ENCODE measurements around the gene SLIT3.
"Not testable (repeated sequence)": the region's sequence is repeated elsewhere in the genome, so short reads cannot be mapped to it uniquely, and the experiment has no call there.

Gene SLIT3

GRCh38 chr5:168756453-168757391 lies 544.2 kb downstream of the SLIT3 start:
- DNase-seq: no peak
- H3K27me3 Mint-ChIP-seq: peaks cover 3% of the 10 kb centered on the region
- H3K4me1 Mint-ChIP-seq (ENCODE audit: low read depth): no peaks in the 10 kb centered on the region
- no peaks in the 10 kb centered on the region for H3K36me3 Mint-ChIP-seq (ENCODE audit: low read depth)
- H3K27ac Mint-ChIP-seq: no peak overlapping the region
- no peak overlapping the region for H3K4me3 Mint-ChIP-seq
- no peaks in the 10 kb centered on the region for H3K9me3 Mint-ChIP-seq

- H3K36me3 Mint-ChIP-seq (ENCODE audit: low read depth): no peaks in the 10 kb centered on the region
- no peaks in the 10 kb centered on the region for H3K9me3 Mint-ChIP-seq
- DNase-seq: no peak
- no peak overlapping the region for H3K4me3 Mint-ChIP-seq
- no peak overlapping the region for H3K27ac Mint-ChIP-seq
- no peaks in the 10 kb centered on the region for H3K4me1 Mint-ChIP-seq (ENCODE audit: low read depth)
- H3K27me3 Mint-ChIP-seq: peaks cover 3% of the 10 kb centered on the region
Observed at GRCh38 chr5:168755548-168756093, 545.3 kb downstream of the SLIT3 start.

GRCh38 chr5:168753691-168754254 lies 547.2 kb downstream of the SLIT3 start:
- Mint-ChIP-seq H3K4me3 (no peak overlapping the region), H3K27ac (no peak overlapping the region), H3K36me3 (ENCODE audit: low read depth) (no peaks in the 10 kb centered on the region), H3K4me1 (ENCODE audit: low read depth) (peaks cover under 1% of the 10 kb centered on the region), H3K9me3 (no peaks in the 10 kb centered on the region), H3K27me3 (peaks cover 8% of the 10 kb centered on the region)
- no peak for DNase-seq

- H3K9me3 Mint-ChIP-seq: no peaks in the 10 kb centered on the region
- H3K36me3 Mint-ChIP-seq (ENCODE audit: low read depth): no peaks in the 10 kb centered on the region
- no peak for DNase-seq
- no peak overlapping the region for H3K4me3 Mint-ChIP-seq
- peaks cover 19% of the 10 kb centered on the region for H3K27me3 Mint-ChIP-seq
- H3K27ac Mint-ChIP-seq: no peak overlapping the region
- peaks cover 8% of the 10 kb centered on the region for H3K4me1 Mint-ChIP-seq (ENCODE audit: low read depth)
Observed at GRCh38 chr5:168752416-168753190, 548.3 kb downstream of the SLIT3 start.

DNA sequence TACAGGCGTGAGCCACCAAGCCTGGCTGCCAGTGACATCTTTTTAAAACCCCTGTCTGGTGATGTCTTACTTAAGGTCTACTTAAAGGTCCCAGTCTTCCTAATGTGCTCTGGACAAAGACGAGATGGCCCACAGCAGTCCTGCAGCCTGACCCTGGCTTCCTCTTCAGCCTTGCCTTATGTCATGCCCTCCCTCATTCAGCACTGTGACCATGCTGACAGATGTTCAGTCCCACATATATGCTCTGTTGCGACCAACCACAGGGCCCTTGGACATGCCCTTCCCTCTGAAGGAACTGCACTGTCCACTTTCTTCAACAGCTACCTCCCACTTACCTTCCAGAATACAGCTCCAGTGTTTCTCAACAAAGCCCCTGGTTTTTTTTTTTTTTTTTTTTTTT lies 548.9 kb downstream of the SLIT3 start:
- Mint-ChIP-seq H3K36me3 (ENCODE audit: low read depth) (no peaks in the 10 kb centered on the region), H3K27ac (no peak overlapping the region), H3K4me1 (ENCODE audit: low read depth) (peaks cover 8% of the 10 kb centered on the region), H3K9me3 (no peaks in the 10 kb centered on the region), H3K4me3 (no peak overlapping the region), H3K27me3 (peaks cover 19% of the 10 kb centered on the region)
- no peak for DNase-seq

DNA sequence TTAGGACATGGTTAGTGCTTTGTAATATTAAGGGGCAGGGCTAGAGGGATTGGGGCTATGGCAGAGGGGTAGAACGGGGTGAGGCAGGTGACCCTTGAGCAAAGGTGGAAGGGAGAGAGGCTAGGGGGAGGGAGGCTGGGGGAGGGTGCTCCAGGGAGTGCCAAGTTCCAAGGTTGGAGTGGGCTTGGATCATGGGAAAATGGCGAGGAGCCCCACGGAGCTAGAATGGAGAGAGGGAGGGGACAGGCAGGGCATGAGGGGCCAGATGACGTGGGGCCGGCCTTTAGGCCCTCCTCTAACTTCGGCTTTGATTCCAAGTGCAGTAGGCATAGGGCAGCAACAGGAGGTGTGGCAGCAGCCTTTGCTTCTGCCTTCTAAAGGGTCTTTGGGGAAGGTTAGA lies 550.0 kb downstream of the SLIT3 start:
- Mint-ChIP-seq H3K27ac (no peak overlapping the region), H3K9me3 (no peaks in the 10 kb centered on the region), H3K36me3 (ENCODE audit: low read depth) (no peaks in the 10 kb centered on the region), H3K27me3 (peaks cover 19% of the 10 kb centered on the region), H3K4me1 (ENCODE audit: low read depth) (peaks cover 8% of the 10 kb centered on the region), H3K4me3 (no peak overlapping the region)
- DNase-seq: no peak

DNA sequence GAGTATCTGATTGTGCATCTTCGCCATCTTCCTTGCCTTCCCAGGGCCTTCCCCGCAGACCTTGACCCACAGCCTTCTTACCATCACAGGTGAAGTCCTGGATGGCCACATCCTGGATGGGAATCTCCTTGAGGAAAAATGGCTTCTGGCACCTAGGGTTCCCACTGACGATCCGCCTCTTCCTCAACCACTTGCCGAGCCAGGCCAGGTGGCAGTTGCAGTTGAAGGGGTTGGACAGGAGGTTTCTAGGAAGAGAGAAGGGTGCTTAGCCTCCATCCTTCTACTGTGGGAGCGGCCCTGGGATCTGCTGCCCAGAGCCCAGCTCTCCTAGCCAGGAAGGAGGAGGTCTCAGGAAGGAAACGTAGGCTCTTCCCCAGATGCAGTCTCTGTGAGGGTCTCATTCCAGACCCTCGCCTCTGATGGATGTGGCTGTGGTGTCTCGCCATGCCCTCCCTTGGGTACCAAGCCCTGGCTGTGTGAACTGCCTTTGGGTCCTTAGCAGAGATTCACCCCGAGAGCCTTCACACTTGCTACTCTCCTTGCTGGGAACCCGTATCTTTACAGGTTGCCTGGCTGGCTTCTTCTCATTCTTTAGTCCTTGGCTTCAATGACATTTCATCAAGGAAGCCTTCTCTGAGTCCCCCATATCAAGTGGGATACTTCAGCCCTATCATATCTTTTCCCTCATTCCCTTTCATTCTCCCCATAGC lies 551.4 kb downstream of the SLIT3 start:
- Mint-ChIP-seq H3K36me3 (ENCODE audit: low read depth) (no peaks in the 10 kb centered on the region), H3K27ac (no peak overlapping the region), H3K27me3 (peaks cover 15% of the 10 kb centered on the region), H3K9me3 (peaks cover 4% of the 10 kb centered on the region), H3K4me1 (ENCODE audit: low read depth) (peaks cover 8% of the 10 kb centered on the region), H3K4me3 (no peak overlapping the region)
- DNase-seq: no peak

DNA sequence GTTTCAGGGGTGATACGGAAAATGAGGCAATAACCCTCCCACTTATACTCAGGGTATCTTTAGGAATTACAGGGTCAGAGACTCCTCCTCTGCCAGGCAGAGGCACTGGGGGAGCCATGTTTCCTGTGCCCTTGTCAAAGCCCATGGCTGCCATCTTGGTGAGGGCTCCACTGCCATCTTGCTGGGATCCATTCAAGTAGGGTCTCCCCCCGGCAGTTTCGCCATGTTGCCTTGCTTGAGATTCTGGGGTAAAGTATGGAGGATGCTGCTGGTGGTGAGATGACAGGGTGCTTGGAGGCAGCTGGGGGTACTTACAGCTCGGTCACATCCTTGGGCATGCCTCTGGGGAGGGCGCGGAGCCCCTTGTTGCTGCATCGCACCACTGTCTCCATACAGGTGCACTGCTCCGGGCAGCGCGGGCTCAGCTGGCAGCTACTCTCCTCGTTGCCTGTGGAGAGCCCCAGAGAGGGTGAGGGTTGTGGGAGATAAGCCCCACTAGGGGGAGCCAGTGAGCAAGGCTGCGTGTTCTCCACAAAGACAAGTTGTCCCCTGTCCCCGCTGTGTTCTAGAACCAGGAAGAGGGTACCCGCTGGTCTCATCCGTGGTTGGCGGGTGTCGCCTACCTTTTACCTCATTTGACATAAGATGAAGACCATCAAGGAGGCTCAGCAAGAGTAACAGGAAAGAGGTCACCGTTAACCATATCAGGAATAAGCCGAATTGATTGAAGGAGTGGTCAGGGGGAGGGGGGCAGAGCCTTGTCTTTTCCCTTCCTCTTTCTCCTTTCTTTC lies 552.8 kb downstream of the SLIT3 start:
- Mint-ChIP-seq H3K4me1 (ENCODE audit: low read depth) (peaks cover 8% of the 10 kb centered on the region), H3K36me3 (ENCODE audit: low read depth) (no peaks in the 10 kb centered on the region), H3K27me3 (peaks cover 15% of the 10 kb centered on the region), H3K9me3 (peaks cover 4% of the 10 kb centered on the region), H3K27ac (peak overlapping the region; percentile 63), H3K4me3 (no peak overlapping the region)
- DNase-seq: peak; percentile 66

GRCh38 chr5:168746893-168747640 lies 553.9 kb downstream of the SLIT3 start:
- H3K27ac Mint-ChIP-seq: peak overlapping the region; percentile 80
- peaks cover 8% of the 10 kb centered on the region for H3K4me1 Mint-ChIP-seq (ENCODE audit: low read depth)
- no peaks in the 10 kb centered on the region for H3K36me3 Mint-ChIP-seq (ENCODE audit: low read depth)
- no peak overlapping the region for H3K4me3 Mint-ChIP-seq
- no peak for DNase-seq
- peaks cover 4% of the 10 kb centered on the region for H3K9me3 Mint-ChIP-seq
- H3K27me3 Mint-ChIP-seq: peaks cover 15% of the 10 kb centered on the region

DNA sequence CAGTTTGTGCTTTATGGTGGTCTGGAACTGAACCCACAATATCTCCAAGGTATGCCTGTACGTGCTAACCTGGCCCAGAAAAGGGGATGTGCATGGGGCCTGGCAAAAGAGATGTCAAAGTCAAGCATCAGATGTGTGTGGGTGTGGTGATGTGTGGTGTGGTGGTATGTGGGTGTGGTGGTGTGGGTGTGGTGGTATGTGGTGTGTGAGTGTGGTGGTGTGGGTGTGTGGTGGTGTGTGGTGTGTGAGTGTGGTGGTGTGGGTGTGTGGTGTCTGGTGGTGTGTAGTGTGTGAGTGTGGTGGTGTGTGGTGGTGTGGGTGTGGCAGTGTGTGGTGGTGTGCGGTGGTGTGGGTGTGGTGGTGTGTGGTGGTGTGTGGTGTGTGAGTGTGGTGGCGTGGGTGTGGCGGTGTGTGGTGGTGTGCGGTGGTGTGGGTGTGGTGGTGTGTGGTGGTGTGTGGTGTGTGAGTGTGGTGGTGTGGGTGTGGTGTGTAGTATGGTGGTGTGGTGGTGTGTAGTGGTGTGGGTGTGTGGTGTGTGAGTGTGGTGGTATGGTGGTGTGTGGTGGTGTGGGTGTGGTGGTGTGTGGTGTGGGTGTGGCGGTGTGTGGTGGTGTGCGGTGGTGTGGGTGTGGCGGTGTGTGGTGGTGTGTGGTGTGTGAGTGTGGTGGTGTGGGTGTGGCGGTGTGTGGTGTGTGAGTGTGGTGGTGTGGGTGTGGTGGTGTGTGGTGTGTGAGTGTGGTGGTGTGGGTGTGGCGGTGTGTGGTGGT lies 554.6 kb downstream of the SLIT3 start:
- not testable (repeated sequence) for H3K4me3 Mint-ChIP-seq; H3K36me3 Mint-ChIP-seq (ENCODE audit: low read depth); DNase-seq; H3K4me1 Mint-ChIP-seq (ENCODE audit: low read depth); H3K9me3 Mint-ChIP-seq
- peaks cover 17% of the 10 kb centered on the region for H3K27me3 Mint-ChIP-seq
- peak overlapping the region; percentile 78 for H3K27ac Mint-ChIP-seq

DNA sequence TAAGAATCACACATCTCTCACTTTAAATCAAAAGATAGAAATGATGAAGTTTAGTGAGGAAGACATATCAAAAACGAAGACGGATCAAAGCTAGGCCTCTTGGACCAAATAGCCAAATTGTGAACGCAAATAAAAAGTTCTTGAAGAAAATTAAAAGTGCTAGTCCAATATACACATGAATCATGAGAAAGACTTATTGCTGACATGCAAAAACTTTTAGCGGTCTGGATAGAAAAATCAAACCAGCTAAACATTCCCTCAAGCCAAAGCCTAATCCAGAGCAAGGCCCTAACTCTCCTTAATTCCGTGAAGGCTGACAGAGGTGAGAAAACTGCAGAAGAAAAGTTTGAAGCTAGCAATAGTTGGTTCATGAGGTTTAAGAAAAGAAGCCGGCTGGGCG lies 557.3 kb downstream of the SLIT3 start:
- no peak for DNase-seq
- peaks cover 11% of the 10 kb centered on the region for H3K27me3 Mint-ChIP-seq
- no peak overlapping the region for H3K4me3 Mint-ChIP-seq
- peaks cover 7% of the 10 kb centered on the region for H3K4me1 Mint-ChIP-seq (ENCODE audit: low read depth)
- H3K27ac Mint-ChIP-seq: no peak overlapping the region
- H3K9me3 Mint-ChIP-seq: peaks cover 4% of the 10 kb centered on the region
- H3K36me3 Mint-ChIP-seq (ENCODE audit: low read depth): no peaks in the 10 kb centered on the region

GRCh38 chr5:168742311-168742710 lies 558.6 kb downstream of the SLIT3 start:
- H3K27me3 Mint-ChIP-seq, DNase-seq, H3K27ac Mint-ChIP-seq: not testable (repeated sequence)

More at GRCh38 chr5:168742311-168742710, 558.6 kb downstream of the SLIT3 start:
- H3K4me3 Mint-ChIP-seq; H3K36me3 Mint-ChIP-seq (ENCODE audit: low read depth); H3K9me3 Mint-ChIP-seq; H3K4me1 Mint-ChIP-seq (ENCODE audit: low read depth): not testable (repeated sequence)

All from activated T-cell treated with anti-CD3 and anti-CD28 coated beads, Interleukin-2, amount 50 U/mL, for 24 hours (primary cell).